HS-5 (cell line): ENCODE measurements around the gene DNASE1L3.

Experiments used
- DNase-seq: peaks from one replicate; pipeline ENCODE4 v3.0.0-alpha.2; 2012; ENCODE audit warnings: low read depth

DNASE1L3 gene

DNA sequence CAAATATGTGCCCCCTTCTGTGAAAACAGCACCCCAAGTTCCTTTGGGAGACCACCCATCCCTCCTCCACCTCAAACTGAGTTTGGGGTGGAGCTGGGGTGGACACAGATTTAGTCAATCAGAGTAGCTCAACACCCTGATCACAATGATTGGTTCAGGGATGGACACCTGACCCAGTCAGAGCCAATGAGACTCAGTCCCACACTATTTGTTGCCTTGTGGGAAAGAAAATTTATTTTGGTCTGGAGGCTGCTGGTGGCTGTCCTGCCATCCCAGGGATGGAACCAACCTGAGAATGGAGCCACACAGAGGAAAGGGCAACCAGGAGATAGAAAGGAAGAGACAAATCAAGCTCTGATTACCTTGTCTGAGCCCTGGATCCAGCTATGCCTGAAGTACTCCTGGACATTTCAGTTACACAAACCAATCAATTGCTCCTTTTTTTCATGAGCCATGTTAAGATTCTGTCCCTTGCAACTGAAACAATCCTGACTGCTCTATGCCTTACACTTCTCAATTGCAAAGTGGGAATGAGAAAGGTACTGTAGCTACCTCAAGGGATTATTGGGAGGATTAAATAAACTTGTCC lies 10.6 kb downstream of the DNASE1L3 start:
- no peak for DNase-seq

DNA sequence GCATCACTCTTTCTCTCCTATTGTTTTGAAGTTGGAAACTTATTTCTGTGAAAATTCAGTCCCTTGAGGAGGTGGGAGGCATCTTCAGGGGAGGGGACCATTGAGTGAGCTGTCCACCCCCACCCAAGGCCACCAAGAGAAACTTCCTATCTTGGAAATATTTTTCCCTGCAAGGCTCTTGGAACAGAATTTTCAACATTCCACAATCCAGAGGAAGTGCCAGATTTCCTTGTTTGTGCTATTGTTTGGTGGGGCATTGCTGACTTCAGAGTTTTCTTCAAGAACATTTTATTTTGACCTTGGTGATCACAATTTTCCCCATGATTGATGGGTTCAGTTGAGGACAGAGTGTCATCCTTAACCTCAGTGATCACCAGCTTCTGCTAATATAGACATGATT lies 12.0 kb downstream of the DNASE1L3 start:
- DNase-seq: no peak

- DNase-seq: no peak
These were observed 12.4 kb downstream of the DNASE1L3 start for GRCh38 chr3:58198362-58198761.

DNA sequence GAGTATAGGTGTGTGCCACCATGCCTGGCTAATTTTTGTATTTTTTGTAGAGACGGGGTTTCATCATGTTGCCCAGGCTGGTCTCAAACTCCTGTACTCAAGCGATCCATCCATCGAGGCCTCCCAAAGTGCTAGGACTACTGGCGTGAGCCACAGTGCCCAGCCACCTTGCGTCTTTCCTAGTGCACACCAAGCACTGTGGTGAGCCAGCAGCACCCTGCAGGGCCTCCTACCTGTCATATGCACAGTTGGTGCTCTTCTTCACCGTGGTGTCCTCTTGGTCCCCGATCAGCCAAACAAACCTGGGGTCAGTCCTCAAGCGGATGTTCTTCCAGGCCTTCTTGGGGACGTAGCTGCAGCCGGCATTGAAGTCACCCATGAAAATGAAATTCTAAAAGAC lies 13.2 kb downstream of the DNASE1L3 start:
- DNase-seq: no peak

DNA sequence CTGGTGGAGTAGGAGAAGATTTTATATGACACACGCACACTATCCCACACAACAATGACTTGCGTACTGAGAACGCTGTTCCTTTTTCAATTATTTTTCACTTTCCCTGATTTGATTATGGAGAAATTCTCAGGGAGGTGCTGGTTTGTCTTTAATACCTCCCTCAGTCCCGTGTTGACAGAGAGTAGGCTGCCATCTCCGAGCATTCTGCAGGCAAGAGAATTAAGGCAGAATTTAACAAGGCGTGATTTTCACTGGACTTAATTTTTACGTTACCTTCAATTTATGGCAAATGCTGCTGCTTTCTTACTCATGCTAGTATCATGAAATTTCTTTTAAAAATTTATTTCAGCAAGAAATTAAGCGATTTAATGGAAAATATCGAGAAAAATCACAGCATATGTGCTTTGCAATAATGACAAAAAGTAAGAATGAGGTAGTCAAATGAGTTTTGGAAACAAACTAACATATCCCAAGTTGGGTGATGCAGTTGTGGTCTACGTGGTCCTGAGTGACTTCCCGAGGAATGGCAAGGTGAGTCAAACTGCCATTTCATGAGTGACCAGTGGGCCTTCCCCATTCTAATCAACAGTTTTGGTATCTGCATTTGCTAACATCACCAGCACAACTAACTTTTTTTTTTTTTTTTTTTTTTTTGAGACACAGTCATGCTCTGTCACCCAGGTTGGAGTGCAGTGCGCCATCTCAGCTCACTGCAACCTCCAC lies 16.9 kb downstream of the DNASE1L3 start:
- no peak for DNase-seq

GRCh38 chr3:58192069-58192468 lies 18.7 kb downstream of the DNASE1L3 start:
- DNase-seq: no peak

DNA sequence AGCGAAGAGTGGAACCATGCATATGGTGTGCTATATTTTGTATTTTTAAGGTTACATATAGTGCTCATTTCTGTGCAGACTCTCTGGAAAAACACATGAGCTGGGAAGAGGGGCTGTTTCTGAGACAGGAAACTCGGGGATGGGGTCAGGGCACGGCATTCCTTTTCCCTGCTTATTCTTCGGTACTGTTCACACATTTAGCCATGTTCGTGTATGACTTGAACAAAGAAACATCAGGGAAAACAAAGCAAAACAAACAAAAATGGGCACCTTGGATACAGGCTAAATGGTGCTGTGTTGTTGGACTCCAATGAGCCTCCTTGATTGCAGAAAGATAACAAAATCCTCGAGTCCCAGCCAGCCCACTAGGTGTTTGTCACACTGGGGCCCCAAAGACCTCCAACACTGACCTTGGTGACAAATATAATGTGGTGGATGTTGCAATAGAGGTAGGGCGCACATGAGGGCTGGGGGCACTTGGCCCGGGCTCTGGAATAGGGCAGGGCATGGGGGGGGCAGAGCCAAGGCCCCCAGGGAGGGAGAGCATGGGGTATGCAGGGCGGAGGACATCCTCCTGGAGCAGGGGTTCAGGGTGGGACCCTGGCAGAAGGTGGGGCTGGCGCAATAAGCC lies 19.3 kb downstream of the DNASE1L3 start:
- no peak for DNase-seq

GRCh38 chr3:58190882-58191281 lies 19.9 kb downstream of the DNASE1L3 start:
- DNase-seq: no peak

DNA sequence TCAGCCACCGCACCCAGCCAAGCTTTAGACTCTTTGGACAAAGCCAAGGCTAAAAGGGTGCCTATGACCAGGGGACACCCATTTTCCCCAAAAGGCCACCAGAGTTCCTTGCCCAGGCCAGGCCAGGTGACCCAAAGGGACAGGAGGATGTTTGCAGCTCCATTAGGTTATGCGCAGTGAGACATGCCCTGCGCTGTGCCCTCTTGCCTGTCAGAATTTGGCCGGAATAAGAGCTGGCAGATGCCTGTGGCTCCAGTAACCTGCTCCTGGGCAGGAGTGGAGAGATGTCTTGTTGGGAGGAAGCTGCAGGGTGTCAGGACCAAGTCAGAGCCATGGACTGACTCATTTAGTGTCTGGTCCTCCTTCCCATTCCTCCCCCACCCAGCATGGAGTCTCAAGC lies 20.5 kb downstream of the DNASE1L3 start:
- no peak for DNase-seq

GRCh38 chr3:58189691-58190090 lies 21.1 kb downstream of the DNASE1L3 start:
- DNase-seq: no peak

GRCh38 chr3:58188921-58189451 lies 21.8 kb downstream of the DNASE1L3 start:
- no peak for DNase-seq

DNA sequence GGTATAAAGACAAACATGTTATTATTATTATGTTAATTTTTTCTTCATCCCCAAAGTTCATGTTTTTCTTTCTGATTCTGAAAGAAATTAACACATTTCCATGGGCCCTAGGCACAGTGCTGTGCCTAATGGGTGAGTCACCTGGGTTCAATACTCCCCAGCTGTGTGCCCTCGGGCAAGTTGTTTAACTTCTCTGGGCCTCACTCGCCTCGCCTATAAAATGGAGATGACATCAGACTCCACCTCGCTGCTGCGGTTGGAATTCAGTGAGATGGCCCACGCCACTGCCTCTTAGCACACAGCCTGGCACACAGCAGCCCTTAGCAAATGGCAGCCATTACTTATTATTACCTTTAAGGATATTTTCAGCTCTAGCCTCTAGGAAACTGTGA lies 22.6 kb downstream of the DNASE1L3 start:
- no peak for DNase-seq

DNA sequence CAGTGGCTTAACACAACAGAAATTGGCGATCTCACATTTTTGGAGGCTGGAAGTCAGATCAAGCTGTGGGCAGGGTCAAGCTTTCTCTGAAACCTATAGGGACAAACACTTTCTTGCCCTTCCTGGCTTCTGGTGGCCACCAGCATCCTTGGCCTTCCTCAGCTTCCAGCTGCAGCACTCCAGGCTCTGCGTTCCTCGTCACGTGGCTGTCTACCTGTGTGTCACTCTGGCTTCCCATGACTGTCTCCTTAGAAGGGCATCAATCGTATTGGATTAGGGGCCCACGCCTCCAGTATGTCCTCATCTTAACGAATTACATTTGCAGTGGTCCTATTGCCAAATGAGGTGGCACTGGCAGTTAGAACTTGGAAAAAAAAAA lies 25.8 kb downstream of the DNASE1L3 start:
- DNase-seq: no peak

DNA sequence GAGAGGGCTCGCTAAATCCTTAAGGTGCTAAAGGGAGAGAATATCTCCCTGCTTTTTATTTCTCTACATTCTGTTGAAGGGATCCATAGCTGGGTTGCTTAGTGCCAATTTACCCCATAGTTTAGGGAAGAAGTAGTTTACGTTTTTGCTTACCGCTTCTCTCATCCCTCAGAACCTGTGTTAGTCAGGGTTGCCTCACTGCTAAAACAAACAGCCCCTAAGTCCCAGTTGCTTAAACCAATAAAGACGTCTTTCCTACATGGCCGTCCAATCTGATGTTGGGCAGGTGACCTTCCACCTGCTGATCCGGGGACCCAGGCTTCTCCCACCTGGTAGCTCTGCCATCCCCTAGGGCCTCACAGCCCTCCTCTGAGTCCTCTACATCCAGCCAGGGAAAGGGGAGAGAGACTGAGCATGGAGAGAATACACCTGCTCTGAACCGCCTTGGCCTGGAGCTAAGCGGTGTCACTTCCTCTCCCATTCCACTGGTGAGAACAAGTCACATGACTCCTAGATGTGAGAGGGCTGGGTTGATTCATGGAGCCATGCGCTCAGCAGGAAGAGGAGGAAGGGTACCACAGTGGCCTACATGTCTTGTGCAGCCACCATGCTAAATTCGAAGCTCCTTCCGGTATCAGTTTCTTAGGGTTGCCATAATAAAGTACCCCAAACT lies 26.3 kb downstream of the DNASE1L3 start:
- DNase-seq: no peak

GRCh38 chr3:58183891-58184290 lies 26.9 kb downstream of the DNASE1L3 start:
- no peak for DNase-seq

GRCh38 chr3:58183221-58183620 lies 27.6 kb downstream of the DNASE1L3 start:
- DNase-seq: no peak

DNA sequence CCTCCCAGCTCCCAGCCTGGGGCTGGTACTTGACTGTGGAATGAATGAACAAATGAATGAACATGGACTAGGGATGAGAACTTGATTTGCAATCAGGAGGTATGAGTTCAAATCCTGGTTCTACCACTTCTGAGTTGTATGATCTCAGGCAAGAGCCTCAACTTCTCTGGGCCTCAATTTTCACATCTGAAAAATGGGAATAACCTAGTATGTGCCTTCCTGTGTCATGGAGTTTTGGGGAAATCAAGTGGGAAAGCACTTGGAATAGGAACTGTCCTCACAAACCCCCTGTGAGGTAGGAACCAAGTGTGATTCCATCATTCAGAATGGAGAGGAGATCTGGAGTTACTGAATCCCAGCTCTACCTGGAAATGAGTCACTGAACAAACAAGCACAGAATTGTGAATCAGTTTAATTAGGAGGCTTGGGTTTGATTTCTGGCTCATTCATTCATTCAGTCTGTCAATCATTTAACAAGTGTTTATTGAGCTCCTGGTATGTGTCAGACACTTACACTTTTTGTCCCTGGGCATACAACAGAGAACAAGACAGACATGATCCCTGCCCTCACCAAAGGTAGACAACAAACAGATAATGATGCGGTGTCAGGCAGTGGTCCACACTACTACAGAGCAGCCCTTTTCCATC lies 29.7 kb downstream of the DNASE1L3 start:
- DNase-seq: no peak

DNA sequence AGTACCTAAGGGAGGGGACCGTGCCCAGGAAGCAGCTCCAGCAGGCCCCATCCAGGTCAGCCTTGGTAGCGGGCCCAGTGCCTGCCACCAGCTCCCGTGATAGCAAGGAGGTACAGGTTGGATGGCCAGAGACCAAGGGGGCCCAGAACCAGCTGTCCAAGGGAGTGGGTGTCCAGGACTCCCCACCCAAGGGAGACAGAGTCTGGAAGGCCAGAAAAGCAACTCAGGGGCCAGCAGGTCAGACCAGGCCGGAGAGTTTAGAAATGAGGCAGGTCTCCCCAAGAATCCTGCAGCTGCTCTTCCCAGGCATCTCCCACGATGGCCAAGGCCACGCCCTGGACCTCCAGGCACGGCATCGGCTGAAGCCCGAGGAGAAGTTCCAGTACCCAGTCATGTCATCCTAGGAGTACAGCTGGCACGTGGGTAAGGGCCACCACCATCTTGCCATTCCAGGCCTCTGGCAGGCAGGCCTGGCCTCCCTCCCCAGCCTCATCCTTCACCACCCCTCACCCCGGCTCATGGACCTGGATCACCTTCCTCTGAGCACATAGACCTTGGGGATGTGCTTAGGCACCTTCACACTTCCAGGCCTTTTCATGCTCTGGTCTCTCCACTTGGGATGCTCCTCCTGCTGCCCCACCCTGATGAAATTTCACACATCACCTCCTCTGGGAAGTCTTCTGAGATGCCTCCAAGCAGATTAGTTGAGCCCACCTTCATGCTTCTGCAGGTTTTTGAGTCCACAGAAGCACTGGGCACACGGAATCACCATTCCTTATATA lies 30.5 kb downstream of the DNASE1L3 start:
- DNase-seq: no peak

- DNase-seq: no peak
These were observed 31.3 kb downstream of the DNASE1L3 start for GRCh38 chr3:58179235-58180098.

DNA sequence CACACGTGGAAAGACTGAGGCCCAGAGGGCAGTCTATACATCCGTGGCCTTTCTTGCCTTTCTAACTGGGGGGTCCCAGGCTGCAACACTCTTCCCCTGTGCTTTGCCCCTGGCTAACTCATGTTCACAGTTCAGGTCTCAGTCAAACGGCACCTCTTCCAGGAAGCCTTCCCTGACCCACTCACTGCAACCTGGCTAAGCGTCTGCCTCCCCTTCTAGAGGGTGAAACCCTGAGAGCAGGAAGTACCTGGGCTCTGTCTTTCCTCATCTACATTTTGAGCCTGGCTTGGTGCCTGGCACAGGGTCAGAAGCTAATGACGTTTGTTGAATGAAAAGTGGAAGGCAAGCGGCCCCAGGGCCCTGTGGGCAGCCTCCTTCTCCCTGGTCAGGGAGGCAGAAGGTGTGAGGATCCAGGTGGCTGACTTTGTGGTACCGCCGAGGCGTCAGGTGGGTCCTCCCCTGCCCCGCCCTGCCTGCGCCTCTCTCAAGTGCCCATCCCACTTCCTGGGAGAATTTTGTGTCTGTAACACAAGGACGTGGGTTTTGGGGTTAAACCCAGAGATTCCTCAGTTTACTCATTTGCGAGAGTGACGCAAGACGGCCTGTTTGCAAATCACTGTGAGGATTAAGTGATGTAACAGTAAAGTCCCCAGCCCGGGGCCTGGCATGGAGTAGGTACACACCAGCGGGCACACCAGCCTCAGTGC lies 32.1 kb downstream of the DNASE1L3 start:
- no peak for DNase-seq
